ENCODE measurements around the gene OR51E1.

GRCh38 chr11:4664786-4665185 is 21.0 kb downstream of the OR51E1 start:
- no peak for TF ChIP-seq CTCF (IDR thresholded peaks at IDR 0.05; ENCODE audit: low read depth, low read length, poor library complexity, severe bottlenecking)
- no peak for TF ChIP-seq EZH2phosphoT487 (IDR thresholded peaks at IDR 0.05; ENCODE audit: borderline replicate concordance, low read length)

Measured in DOHH2 (cell line).